Measurements from ENCODE around the gene RAPGEF1.

RAPGEF1 gene

DNA sequence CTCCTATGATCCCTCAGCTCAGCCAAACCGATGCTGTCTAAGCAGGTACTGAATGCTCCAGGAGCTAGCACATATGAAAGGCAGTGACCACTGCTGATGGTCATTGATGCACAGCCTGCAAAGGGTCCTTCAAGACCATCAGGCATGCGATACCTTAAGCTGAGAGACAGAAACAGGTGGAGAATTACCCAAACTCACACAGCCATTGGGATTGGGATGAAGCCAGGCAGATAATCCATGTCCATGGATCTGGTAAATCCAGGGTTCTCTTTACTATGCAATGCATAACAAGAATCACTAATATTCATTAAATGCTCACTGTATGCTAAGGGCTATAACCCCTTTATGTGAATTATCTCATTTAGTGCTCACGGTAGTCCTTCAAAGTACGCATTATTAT, 36.2 kb downstream of the RAPGEF1 start (continued):
- TF ChIP-seq, protein P1, sequence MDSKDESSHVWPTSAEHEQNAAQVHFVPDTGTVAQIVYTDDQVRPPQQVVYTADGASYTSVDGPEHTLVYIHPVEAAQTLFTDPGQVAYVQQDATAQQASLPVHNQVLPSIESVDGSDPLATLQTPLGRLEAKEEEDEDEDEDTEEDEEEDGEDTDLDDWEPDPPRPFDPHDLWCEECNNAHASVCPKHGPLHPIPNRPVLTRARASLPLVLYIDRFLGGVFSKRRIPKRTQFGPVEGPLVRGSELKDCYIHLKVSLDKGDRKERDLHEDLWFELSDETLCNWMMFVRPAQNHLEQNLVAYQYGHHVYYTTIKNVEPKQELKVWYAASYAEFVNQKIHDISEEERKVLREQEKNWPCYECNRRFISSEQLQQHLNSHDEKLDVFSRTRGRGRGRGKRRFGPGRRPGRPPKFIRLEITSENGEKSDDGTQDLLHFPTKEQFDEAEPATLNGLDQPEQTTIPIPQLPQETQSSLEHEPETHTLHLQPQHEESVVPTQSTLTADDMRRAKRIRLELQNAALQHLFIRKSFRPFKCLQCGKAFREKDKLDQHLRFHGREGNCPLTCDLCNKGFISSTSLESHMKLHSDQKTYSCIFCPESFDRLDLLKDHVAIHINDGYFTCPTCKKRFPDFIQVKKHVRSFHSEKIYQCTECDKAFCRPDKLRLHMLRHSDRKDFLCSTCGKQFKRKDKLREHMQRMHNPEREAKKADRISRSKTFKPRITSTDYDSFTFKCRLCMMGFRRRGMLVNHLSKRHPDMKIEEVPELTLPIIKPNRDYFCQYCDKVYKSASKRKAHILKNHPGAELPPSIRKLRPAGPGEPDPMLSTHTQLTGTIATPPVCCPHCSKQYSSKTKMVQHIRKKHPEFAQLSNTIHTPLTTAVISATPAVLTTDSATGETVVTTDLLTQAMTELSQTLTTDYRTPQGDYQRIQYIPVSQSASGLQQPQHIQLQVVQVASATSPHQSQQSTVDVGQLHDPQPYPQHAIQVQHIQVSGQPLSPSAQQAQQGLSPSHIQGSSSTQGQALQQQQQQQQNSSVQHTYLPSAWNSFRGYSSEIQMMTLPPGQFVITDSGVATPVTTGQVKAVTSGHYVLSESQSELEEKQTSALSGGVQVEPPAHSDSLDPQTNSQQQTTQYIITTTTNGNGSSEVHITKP (tag by site-specific recombination; IDR thresholded peaks at IDR 0.05), result no peak
- TF ChIP-seq, protein P2, sequence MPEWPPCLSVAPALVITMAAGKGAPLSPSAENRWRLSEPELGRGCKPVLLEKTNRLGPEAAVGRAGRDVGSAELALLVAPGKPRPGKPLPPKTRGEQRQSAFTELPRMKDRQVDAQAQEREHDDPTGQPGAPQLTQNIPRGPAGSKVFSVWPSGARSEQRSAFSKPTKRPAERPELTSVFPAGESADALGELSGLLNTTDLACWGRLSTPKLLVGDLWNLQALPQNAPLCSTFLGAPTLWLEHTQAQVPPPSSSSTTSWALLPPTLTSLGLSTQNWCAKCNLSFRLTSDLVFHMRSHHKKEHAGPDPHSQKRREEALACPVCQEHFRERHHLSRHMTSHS (tag by site-specific recombination; IDR thresholded peaks at IDR 0.05), result no peak
- TF ChIP-seq ZNF664 (tag by site-specific recombination; IDR thresholded peaks at IDR 0.05) (peak; percentile 82; the same call in 1 of the 2 replicates), ATF2 (tag by site-specific recombination; IDR thresholded peaks at IDR 0.05; ENCODE audit: low read depth) (no peak)

GRCh38 chr9:131702911-131703310, 37.0 kb downstream of the RAPGEF1 start:
- no peaks in the 10 kb centered on the region for H3K36me3 ChIP-seq (ENCODE audit: control insufficient read depth in 2 of 2, insufficient read depth in 1 of 2, low read length in 2 of 2)
- POLR2A ChIA-PET, result no interaction called here
- H3K27ac ChIP-seq (ENCODE audit: extremely low read depth, low read depth, low read length), result no peak overlapping the region
- peaks cover 6% of the 10 kb centered on the region for H3K4me1 ChIP-seq (ENCODE audit: control insufficient read depth, insufficient read depth, low read length)
- CTCF ChIA-PET, result no interaction called here
- H3K4me3 ChIP-seq (ENCODE audit: low read depth, low read length), result no peak overlapping the region
- H3K9me3 ChIP-seq (ENCODE audit: control insufficient read depth, insufficient read depth, low read depth, low read length), result no peaks in the 10 kb centered on the region
- TF ChIP-seq ZNF266 (tag by site-specific recombination; IDR thresholded peaks at IDR 0.05; ENCODE audit: low read depth) (no peak), ZNF26 (tag by site-specific recombination; IDR thresholded peaks at IDR 0.05) (no peak), ZNF121 (tag by site-specific recombination; IDR thresholded peaks at IDR 0.05) (0 out of 2 replicates have a peak, but pooled peaks have one; percentile 40), PRDM6 (tag by site-specific recombination; IDR thresholded peaks at IDR 0.05) (no peak), ZNF24 (tag by site-specific recombination; IDR thresholded peaks at IDR 0.05) (0 out of 2 replicates have a peak, but pooled peaks have one; percentile 27), KLF17 (tag by site-specific recombination; IDR thresholded peaks at IDR 0.05) (no peak), ZBTB21 (tag by site-specific recombination; IDR thresholded peaks at IDR 0.05) (no peak), SCRT1 (tag by site-specific recombination; IDR thresholded peaks at IDR 0.05; ENCODE audit: borderline replicate concordance) (no peak), GLIS2 (tag by site-specific recombination; IDR thresholded peaks at IDR 0.05) (no peak)
